Measurements from ENCODE around the gene HTT. TPM values are rescaled to one million over a fixed set of nuclear protein-coding genes. Genes with fewer than 3 reads are reported as not detected.

HTT gene
- 96.2 TPM for total RNA-seq

DNA sequence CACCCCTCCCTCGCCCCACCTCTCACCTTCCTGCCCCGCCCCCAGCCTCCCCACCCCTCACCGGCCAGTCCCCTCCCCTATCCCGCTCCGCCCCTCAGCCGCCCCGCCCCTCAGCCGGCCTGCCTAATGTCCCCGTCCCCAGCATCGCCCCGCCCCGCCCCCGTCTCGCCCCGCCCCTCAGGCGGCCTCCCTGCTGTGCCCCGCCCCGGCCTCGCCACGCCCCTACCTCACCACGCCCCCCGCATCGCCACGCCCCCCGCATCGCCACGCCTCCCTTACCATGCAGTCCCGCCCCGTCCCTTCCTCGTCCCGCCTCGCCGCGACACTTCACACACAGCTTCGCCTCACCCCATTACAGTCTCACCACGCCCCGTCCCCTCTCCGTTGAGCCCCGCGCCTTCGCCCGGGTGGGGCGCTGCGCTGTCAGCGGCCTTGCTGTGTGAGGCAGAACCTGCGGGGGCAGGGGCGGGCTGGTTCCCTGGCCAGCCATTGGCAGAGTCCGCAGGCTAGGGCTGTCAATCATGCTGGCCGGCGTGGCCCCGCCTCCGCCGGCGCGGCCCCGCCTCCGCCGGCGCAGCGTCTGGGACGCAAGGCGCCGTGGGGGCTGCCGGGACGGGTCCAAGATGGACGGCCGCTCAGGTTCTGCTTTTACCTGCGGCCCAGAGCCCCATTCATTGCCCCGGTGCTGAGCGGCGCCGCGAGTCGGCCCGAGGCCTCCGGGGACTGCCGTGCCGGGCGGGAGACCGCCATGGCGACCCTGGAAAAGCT lies at the start of gene HTT, which contains the start of gene HTT-AS:
Gene HTT (plus strand): TSS at position 604 of the 768 bp plus-strand sequence. CDS start 145 bp downstream, at position 749.
Gene HTT-AS (minus strand): TSS at position 461 of the 768 bp plus-strand sequence.
- peaks cover 48% of the 10 kb centered on the region for H3K4me1 ChIP-seq (ENCODE audit: insufficient read depth, low read length)
- no peaks in the 10 kb centered on the region for H3K27me3 ChIP-seq (ENCODE audit: insufficient read depth, low read length)
- no peaks in the 10 kb centered on the region for H3K9me3 ChIP-seq (ENCODE audit: low read depth, low read length)
- peak within 1 kb of the TSS; percentile 63 for H3K4me3 ChIP-seq (ENCODE audit: low read length)

DNA sequence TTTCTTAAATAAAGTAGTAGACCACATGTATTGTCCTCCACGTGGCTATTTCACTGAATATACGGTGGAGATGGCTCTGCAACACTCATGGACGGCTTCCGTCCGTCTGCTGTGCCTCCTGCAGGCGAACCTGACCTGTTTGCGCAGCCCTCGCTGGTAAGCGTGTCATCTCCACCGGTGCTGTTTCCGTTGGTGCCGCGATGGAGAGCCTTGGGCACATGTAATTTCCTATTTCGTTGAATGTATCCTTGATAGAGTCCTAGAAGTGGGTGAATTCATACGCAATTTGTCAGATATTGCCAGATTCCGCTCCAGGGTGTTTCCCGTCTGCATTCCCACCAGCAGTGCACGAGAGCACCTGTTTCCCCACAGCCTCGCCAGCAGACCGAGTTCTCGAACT lies 48.6 kb upstream of the HTT start:
- H3K27me3 ChIP-seq (ENCODE audit: insufficient read depth, low read length): no peaks in the 10 kb centered on the region
- H3K4me1 ChIP-seq (ENCODE audit: insufficient read depth, low read length): no peaks in the 10 kb centered on the region
- H3K9me3 ChIP-seq (ENCODE audit: low read depth, low read length): no peaks in the 10 kb centered on the region
- H3K4me3 ChIP-seq (ENCODE audit: low read length): no peak overlapping the region

DNA sequence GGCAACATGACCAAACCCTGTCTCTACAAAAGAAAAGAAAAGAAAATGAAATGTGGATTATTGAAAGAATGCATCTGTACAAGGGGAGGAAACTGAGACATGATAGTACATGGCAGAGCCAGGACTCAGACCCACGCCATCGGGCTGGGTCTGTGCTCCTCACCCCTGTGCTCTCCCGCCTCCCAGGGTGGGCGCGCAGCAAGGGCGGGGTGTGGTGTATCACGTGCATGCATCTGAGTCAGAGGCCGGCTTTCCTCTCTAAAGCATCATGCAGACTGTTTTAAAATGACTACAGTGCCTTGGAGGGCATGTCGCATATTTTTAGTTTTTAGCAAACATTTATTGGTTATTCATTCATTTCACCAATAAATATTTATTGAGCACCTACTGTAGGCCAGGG lies 47.9 kb upstream of the HTT start:
- Histone ChIP-seq H3K4me3 (ENCODE audit: low read length) (no peak overlapping the region), H3K9me3 (ENCODE audit: low read depth, low read length) (no peaks in the 10 kb centered on the region), H3K4me1 (ENCODE audit: insufficient read depth, low read length) (no peaks in the 10 kb centered on the region), H3K27me3 (ENCODE audit: insufficient read depth, low read length) (no peaks in the 10 kb centered on the region)

DNA sequence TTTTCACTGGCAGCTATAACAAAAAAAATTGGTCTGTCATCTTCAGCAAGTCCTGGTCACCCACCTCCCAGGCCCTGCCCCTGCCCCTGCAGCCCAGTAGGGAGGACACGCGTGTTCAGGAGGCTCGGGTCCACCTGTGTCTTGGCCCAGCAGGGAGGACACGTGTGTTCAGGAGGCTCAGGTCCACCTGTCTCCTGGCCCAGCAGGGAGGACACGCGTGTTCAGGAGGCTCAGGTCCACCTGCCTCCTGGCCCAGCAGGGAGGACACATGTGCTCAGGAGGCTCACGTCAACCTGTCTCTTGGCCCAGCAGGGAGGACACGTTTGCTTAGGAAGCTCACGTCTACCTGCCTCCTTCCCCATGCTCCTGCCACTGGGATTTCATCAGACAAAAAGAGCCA lies 45.0 kb upstream of the HTT start:
- Histone ChIP-seq H3K4me3 (ENCODE audit: low read length) (no peak overlapping the region), H3K27me3 (ENCODE audit: insufficient read depth, low read length) (no peaks in the 10 kb centered on the region)

DNA sequence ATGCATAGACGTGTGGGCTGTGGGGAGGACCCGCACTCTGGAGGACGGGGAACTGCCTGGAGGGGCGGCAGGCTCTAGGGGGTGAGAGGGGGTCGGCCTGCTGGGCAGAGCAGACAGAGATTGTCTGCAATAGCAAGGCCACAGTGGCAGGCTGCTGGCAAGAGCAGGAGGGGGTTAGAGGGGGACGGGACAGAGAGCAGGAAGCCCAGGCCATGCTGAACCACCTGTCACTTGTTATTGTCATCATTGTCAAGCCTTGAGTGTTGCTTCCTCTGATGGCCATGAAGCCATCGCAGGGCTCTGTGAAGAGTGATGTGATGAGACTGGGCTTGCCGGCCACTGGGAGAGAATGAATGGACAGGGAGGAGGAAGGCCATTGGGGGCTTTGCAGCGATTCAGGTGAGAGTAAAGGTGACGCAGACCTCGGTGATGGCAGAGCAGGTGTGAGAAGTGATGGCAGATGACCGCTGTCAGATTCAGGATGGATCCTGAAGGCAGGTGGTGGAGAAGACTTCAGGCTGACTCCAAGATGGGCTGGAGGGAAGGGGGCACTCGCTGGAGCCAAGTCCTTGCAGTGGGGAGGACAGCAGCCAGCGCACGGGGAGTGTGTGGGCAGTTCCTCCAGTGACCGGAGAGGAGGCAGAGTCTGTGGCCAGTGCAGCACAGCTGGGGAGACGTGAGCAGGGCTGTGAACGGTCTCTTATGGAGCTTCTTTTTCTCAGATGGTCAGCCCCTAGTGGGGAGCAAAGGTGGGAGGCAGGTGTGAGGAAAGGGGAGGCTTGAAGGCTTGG lies 43.7 kb upstream of the HTT start:
- no peaks in the 10 kb centered on the region for H3K4me1 ChIP-seq (ENCODE audit: insufficient read depth, low read length)
- no peaks in the 10 kb centered on the region for H3K27me3 ChIP-seq (ENCODE audit: insufficient read depth, low read length)
- no peak overlapping the region for H3K4me3 ChIP-seq (ENCODE audit: low read length)
- no peaks in the 10 kb centered on the region for H3K9me3 ChIP-seq (ENCODE audit: low read depth, low read length)

More for the DNA sequence above, 45.0 kb upstream of the HTT start:
- H3K4me1 ChIP-seq (ENCODE audit: insufficient read depth, low read length): no peaks in the 10 kb centered on the region
- no peaks in the 10 kb centered on the region for H3K9me3 ChIP-seq (ENCODE audit: low read depth, low read length)

DNA sequence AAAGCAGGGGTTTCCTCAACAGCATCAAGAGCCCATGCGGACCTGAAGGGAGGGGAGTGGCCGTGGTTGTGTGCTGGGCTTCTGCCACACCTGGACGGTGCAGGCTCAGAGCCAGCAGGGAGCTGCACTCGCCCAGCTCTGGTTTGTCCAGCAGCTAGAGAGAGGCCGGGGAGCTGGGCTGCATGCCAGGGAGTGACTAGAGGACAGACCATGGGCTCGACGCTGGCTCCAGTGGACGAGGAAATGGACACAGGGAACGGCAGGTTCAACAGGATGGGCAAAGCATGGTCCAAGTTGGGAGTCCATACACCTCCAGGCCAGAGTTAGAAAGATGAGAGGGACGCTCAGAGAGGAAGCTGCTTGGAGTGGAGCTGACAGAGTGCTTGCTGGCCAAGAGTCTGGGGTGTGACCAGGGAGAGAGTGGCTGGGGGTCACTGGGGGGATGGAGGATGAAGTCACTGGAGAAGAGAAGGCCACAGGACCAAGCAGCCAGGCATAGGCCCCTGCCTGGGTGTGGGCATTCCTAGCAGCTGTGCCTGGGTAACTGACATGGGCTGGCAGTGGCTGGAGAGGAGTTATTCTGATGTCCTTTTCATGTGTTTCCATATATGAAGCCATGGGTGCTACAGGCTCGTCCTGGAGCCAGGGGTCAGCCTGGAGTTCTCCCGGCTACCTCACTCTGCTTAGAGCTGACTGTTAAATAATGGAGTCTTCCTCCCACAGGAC lies 43.0 kb upstream of the HTT start:
- Histone ChIP-seq H3K27me3 (ENCODE audit: insufficient read depth, low read length) (no peaks in the 10 kb centered on the region), H3K4me3 (ENCODE audit: low read length) (no peak overlapping the region), H3K9me3 (ENCODE audit: low read depth, low read length) (no peaks in the 10 kb centered on the region), H3K4me1 (ENCODE audit: insufficient read depth, low read length) (no peaks in the 10 kb centered on the region)

DNA sequence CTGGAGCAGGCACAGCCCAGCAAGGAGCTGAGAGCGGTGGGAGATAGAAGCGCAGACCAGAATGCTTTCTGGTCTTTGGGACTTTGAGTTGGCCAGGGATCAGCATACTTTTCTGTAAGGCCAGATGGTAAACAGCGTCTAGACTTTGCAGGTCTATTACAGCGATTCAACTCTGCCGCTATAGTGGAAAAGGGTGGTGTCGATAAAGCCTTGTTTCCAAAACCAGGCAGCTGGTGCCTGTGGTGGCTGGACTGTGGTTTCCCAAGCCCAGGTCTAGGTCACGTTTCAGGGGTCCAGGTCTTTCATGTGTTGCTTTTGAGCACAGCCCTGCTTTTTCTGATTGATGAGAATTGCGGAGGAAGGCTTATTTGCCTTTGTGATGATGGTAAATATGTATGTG lies 40.2 kb upstream of the HTT start:
- Histone ChIP-seq H3K4me3 (ENCODE audit: low read length) (no peak overlapping the region), H3K27me3 (ENCODE audit: insufficient read depth, low read length) (no peaks in the 10 kb centered on the region), H3K4me1 (ENCODE audit: insufficient read depth, low read length) (peaks cover 19% of the 10 kb centered on the region), H3K9me3 (ENCODE audit: low read depth, low read length) (no peaks in the 10 kb centered on the region)

DNA sequence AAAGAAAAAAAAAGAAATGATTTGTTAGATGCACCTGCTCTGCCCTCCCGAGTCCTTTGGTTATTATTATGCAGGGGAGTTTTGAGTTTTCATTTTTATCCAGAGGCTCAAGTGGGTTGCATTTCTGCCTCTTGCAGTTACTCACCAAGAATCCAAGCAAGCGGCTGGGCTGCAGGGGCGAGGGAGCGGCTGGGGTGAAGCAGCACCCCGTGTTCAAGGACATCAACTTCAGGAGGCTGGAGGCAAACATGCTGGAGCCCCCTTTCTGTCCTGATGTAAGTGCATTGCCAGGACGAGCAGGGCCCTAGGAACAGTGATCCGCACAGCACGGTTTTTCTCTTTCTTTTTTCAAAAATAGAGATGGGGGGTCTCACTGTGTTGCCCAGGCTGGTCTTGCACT lies 39.2 kb upstream of the HTT start:
- H3K4me3 ChIP-seq (ENCODE audit: low read length): no peak overlapping the region
- H3K27me3 ChIP-seq (ENCODE audit: insufficient read depth, low read length): no peaks in the 10 kb centered on the region
- H3K9me3 ChIP-seq (ENCODE audit: low read depth, low read length): no peaks in the 10 kb centered on the region
- H3K4me1 ChIP-seq (ENCODE audit: insufficient read depth, low read length): peaks cover 24% of the 10 kb centered on the region

DNA sequence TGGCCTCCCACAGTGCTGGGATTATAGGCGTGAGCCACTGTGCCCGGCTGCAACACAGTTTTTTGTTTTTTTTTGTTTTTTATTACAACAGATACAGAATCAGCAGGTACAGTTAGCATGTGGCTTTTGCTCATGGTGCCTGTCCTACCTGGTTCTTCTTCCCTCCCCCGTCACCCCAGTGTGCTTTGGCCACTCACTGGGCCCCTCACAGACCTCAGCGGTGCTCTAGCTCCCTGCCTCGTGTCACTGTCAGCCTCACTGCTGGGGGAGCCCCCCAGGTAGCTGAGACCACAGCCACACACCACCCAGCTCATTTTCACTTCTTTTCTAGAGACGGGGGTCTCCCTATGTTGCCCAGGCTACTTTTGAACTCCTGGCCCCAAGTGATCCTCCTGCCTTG lies 38.8 kb upstream of the HTT start:
- H3K9me3 ChIP-seq (ENCODE audit: low read depth, low read length): no peaks in the 10 kb centered on the region
- H3K27me3 ChIP-seq (ENCODE audit: insufficient read depth, low read length): no peaks in the 10 kb centered on the region
- H3K4me1 ChIP-seq (ENCODE audit: insufficient read depth, low read length): peaks cover 28% of the 10 kb centered on the region
- H3K4me3 ChIP-seq (ENCODE audit: low read length): no peak overlapping the region

DNA sequence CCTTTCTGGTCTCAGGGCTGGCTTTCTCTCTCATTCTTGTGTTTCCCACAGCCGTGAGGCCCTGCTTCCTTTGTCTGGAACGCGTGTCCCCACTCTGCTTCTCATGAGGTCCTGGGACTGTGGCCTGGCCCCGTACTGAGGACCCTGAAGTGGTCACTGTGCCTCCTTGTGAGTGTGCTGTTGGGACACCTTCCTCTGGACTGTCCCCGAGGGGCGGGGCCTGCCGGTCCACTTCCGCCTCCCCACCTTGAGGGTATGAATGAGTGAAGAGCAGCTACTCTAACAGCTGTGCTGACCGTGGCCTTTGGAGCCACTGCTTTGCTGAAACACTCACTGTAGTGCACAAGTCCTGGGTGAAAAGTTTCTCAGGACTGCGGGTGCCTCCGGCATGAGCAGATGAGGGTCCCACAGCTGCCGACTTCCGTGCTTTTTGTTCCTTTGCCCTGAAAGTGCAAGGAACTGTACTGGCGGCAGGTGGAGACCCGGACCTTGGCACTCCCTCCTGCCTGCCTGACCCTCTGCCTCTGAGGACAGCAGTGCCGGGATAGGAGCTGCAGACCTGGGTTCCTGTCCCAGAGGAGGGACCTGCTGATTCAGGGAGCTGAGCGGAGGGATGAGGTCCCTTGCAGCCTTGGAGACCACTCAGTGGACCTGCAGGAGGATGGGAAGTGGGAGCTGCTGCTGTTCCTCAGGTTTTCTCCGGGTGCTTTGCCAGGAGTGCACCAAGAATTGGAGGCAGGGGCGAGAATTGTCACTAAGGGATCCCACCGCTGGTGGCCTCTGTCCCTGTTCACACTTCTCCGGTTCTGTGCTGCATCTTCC lies 38.1 kb upstream of the HTT start:
- H3K4me3 ChIP-seq (ENCODE audit: low read length): no peak overlapping the region
- no peaks in the 10 kb centered on the region for H3K9me3 ChIP-seq (ENCODE audit: low read depth, low read length)
- H3K4me1 ChIP-seq (ENCODE audit: insufficient read depth, low read length): peaks cover 35% of the 10 kb centered on the region
- H3K27me3 ChIP-seq (ENCODE audit: insufficient read depth, low read length): no peaks in the 10 kb centered on the region

DNA sequence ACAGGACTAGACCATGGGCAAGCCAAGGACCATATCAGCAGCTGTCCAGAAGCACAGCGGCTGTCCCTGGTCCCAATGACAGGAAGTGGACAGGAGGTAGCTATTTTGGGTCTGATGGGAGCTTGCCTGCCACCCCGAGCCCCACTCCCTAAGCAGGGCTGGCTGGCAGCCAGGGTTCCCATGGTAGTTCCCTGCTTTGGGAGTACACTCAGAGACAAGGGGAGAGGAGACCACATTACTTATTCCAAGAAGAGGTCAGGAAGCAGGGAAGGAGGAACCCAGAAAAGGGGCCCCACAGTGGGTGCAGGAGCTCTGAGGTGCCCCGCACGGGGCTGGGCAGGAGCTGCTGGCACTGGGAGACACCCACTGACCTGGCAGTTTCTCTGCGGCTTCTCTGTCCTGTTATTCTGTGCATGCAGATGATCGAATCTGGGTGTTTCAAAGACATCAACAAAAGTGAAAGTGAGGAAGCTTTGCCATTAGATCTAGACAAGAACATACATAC lies 36.5 kb upstream of the HTT start:
- no peaks in the 10 kb centered on the region for H3K9me3 ChIP-seq (ENCODE audit: low read depth, low read length)
- H3K4me1 ChIP-seq (ENCODE audit: insufficient read depth, low read length): peaks cover 52% of the 10 kb centered on the region

DNA sequence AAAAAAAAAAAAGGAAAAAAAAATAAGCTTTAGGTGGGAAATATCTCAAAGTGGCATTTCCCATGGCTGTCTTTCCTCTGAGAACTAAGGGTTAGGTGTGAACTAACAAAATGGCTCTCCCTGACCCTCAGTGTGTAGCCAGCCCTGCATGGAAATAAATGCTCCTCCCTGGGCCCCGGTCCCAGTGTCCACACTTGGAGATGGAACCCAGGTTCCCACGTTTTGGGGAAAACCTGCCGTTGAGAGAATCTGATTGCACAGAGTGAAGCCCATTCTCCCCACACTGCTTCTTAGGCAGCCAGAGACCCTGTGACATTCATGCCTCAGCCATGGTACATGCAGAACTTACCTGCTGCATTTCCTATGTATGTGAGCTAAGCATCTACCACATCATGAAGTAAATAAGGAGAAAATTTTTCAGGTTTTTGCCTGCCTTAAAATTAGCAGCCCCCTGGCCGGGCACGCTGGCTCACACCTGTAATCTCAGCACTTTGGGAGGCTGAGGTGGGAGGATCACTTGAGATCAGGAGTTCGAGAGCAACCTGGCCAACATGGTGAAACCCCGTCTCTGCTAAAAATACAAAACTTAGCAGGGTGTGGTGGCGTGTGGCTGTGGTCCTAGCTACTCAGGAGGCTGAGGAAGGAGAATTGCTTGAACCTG lies 34.6 kb upstream of the HTT start:
- Histone ChIP-seq H3K4me1 (ENCODE audit: insufficient read depth, low read length) (peaks cover 60% of the 10 kb centered on the region), H3K27me3 (ENCODE audit: insufficient read depth, low read length) (no peaks in the 10 kb centered on the region), H3K9me3 (ENCODE audit: low read depth, low read length) (no peaks in the 10 kb centered on the region), H3K4me3 (ENCODE audit: low read length) (no peak overlapping the region)

More for the DNA sequence above, 36.5 kb upstream of the HTT start:
- Histone ChIP-seq H3K27me3 (ENCODE audit: insufficient read depth, low read length) (no peaks in the 10 kb centered on the region), H3K4me3 (ENCODE audit: low read length) (no peak overlapping the region)

DNA sequence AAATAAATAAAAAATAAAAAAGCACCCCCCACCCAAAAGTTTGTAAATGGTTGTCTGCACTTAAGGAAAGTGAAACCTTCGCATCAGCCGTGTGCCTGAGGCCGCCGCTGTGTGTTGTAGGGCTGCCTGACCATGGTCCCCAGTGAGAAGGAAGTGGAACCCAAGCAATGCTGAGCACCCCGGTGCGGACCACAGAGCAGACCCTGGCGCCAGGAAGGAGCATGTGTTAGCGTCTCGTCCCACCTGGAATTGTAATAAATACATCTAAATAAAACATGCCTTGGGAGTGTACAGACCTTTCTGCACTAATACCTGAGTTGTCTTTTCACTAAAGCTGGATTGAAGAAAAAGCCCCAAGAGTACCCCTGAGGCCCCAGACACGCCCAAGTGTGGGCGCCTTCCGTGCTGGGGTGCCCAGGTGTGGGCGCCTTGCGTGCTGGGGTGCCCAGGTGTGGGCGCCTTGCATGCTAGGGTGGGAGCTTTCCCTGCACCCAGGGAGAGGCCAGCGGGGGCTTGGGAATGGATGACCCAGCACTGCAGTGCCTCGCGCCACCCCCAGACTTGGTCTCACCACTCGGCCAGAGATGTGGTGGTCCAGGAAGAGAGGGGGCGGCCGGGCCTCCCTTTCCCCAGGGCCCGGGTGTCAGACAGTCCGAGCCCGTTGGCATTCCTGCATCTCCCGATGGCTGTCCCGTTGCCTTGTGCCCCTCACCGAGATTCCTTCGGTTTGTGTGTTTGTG lies 33.9 kb upstream of the HTT start:
- Histone ChIP-seq H3K4me1 (ENCODE audit: insufficient read depth, low read length) (peaks cover 68% of the 10 kb centered on the region), H3K9me3 (ENCODE audit: low read depth, low read length) (no peaks in the 10 kb centered on the region), H3K4me3 (ENCODE audit: low read length) (peak overlapping the region; percentile 46), H3K27me3 (ENCODE audit: insufficient read depth, low read length) (no peaks in the 10 kb centered on the region)

All from mononuclear cell (primary cell).